Sigmoid colon (tissue), 4 donors: Measurements from ENCODE around the gene PHTF2.

ENCODE experiments used
- CTCF ChIP-seq, 4 experiments: fragments of 450-650 bp in 3 of 4; fragments of 200-600 bp in 1 of 4; IDR thresholded peaks; one replicate each; pipeline ENCODE4 v1.5.1; 2016 to 2019; ENCODE audit warnings: antibody characterized with exemption in 4 of 4, mild to moderate bottlenecking in 3 of 4, moderate library complexity in 2 of 4
- POLR2A ChIP-seq, 2 donors: fragments of 450-650 bp; IDR thresholded peaks; one replicate each; pipeline ENCODE4 v1.6.1; 2016; ENCODE audit warnings: antibody characterized with exemption in 2 of 2, mild to moderate bottlenecking in 2 of 2, moderate library complexity in 2 of 2
- POLR2AphosphoS5 ChIP-seq, 4 donors: sonication (generic); formaldehyde crosslinking; IDR thresholded peaks; one replicate each; pipeline ENCODE4 v1.6.1; 2017; ENCODE audit warnings: antibody characterized with exemption in 4 of 4

- TF ChIP-seq CTCF (IDR thresholded peaks at IDR 0.05) (no peak), POLR2AphosphoS5 (IDR thresholded peaks at IDR 0.05) (no peak), POLR2A (IDR thresholded peaks at IDR 0.05) (no peak)
These were observed 95.2 kb downstream of the PHTF2 start for GRCh38 chr7:77893813-77894212.
